IMR-90 (cell line): Measurements from ENCODE around the gene SLC9A5.
A peak's percentile ranks its signal among the peaks of the same experiment; 100 is the strongest.

ENCODE experiments used
- CTCF ChIP-seq: conservative IDR thresholded peaks from 2 replicates; pipeline ENCODE4 v1.5.1; 2012; ENCODE audit warnings: mild to moderate bottlenecking, low read depth, low read length, improper control_type of control experiment
- RFX5 ChIP-seq: IDR thresholded peaks from 2 replicates; pipeline ENCODE4 v1.8.0; 2012; ENCODE audit warnings: low read depth, mild to moderate bottlenecking, low read length, moderate library complexity

DNA sequence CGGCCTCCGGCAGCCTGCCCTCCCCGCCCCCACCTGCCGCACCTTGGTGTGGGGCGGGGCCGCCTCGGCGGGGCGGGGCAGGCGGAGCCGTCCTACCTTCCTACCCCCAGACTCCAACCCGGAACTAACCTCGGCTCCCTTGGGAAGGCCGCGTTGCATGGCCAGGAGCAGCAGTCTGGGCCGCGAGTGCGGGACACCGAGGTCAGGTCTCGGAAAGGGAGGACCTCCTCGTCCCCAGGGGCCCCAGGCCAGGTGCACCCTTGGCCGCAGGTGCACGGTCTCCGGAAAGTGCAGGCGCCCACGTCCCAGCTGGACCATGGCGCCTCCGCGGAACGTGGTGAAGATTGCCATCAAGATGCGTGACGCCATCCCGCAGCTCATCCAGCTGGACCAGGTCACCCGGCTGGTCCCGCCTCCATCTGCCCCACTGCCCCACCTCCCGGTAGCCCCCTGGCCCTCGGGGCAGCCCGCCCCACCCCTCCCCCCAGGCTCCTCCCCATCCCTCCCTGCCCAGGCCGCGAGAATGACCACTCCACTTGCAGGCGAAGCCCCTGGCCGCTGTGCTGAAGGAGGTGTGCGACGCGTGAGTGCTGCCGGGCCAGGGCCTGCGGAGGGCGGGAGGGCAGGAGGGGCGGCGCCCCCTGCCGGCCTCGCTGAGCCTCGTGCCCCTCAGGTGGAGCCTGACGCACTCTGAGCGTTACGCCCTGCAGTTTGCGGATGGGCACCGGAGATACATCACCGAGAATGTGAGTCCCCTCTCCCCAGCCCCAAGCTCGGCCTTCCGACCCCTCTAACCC is 49.6 kb upstream of the SLC9A5 start, which contains the start of gene ELMO3:
- peak; percentile 33 for TF ChIP-seq CTCF
- no peak for TF ChIP-seq RFX5
